Measurements from ENCODE around the gene CITED2.
"Not testable (repeated sequence)": the region's sequence is repeated elsewhere in the genome, so short reads cannot be mapped to it uniquely, and the experiment has no call there.

Gene CITED2

GRCh38 chr6:139374357-139375225 lies at the start of gene CITED2:
CITED2 (minus strand) TSS chr6:139374648; CDS start chr6:139373944, 704 bp downstream.
- Histone ChIP-seq H3K27ac (ENCODE audit: low read length) (peak within 1 kb of the TSS; percentile 99), H3K27me3 (ENCODE audit: low read depth, low read length) (no peaks in the 10 kb centered on the region), H3K4me1 (ENCODE audit: control insufficient read depth in 1 of 2, insufficient read depth in 2 of 2, low read length in 2 of 2) (peaks cover 11 to 21% of the 10 kb centered on the region in 2 donors), H3K9me3 (ENCODE audit: control insufficient read depth in 1 of 2, low read length in 2 of 2) (no peaks in the 10 kb centered on the region), H3K4me3 (ENCODE audit: low read depth in 1 of 2, low read length in 2 of 2) (peak within 1 kb of the TSS; percentile 99), H3K36me3 (ENCODE audit: control insufficient read depth in 1 of 2, insufficient read depth in 2 of 2, low read length in 2 of 2) (peaks cover 0 to 18% of the 10 kb centered on the region in 2 donors)

GRCh38 chr6:139423037-139423703 lies 48.7 kb upstream of the CITED2 start:
- Histone ChIP-seq H3K36me3 (ENCODE audit: control insufficient read depth in 1 of 2, insufficient read depth in 2 of 2, low read length in 2 of 2) (no peaks in the 10 kb centered on the region), H3K27ac (ENCODE audit: low read length) (no peak overlapping the region), H3K9me3 (ENCODE audit: control insufficient read depth in 1 of 2, low read length in 2 of 2) (no peaks in the 10 kb centered on the region)

GRCh38 chr6:139422105-139423036 lies 47.9 kb upstream of the CITED2 start:
- no peak overlapping the region for H3K4me3 ChIP-seq (ENCODE audit: low read depth in 1 of 2, low read length in 2 of 2)
- H3K4me1 ChIP-seq (ENCODE audit: control insufficient read depth in 1 of 2, insufficient read depth in 2 of 2, low read length in 2 of 2) = no peaks in the 10 kb centered on the region
- H3K27ac ChIP-seq (ENCODE audit: low read length) = no peak overlapping the region
- no peaks in the 10 kb centered on the region for H3K9me3 ChIP-seq (ENCODE audit: control insufficient read depth in 1 of 2, low read length in 2 of 2)
- no peaks in the 10 kb centered on the region for H3K27me3 ChIP-seq (ENCODE audit: low read depth, low read length)
- H3K36me3 ChIP-seq (ENCODE audit: control insufficient read depth in 1 of 2, insufficient read depth in 2 of 2, low read length in 2 of 2) = no peaks in the 10 kb centered on the region

More at GRCh38 chr6:139423037-139423703, 48.7 kb upstream of the CITED2 start:
- Histone ChIP-seq H3K27me3 (ENCODE audit: low read depth, low read length) (no peaks in the 10 kb centered on the region), H3K4me1 (ENCODE audit: control insufficient read depth in 1 of 2, insufficient read depth in 2 of 2, low read length in 2 of 2) (no peaks in the 10 kb centered on the region), H3K4me3 (ENCODE audit: low read depth in 1 of 2, low read length in 2 of 2) (no peak overlapping the region)

- no peak overlapping the region for H3K27ac ChIP-seq (ENCODE audit: low read length)
- H3K4me3 ChIP-seq (ENCODE audit: low read depth in 1 of 2, low read length in 2 of 2) = no peak overlapping the region
- H3K27me3 ChIP-seq (ENCODE audit: low read depth, low read length) = no peaks in the 10 kb centered on the region
- no peaks in the 10 kb centered on the region for H3K9me3 ChIP-seq (ENCODE audit: control insufficient read depth in 1 of 2, low read length in 2 of 2)
- H3K36me3 ChIP-seq (ENCODE audit: control insufficient read depth in 1 of 2, insufficient read depth in 2 of 2, low read length in 2 of 2) = no peaks in the 10 kb centered on the region
- H3K4me1 ChIP-seq (ENCODE audit: control insufficient read depth in 1 of 2, insufficient read depth in 2 of 2, low read length in 2 of 2) = no peaks in the 10 kb centered on the region
Measured at GRCh38 chr6:139418481-139419132, 44.2 kb upstream of the CITED2 start.

GRCh38 chr6:139416146-139416545 lies 41.7 kb upstream of the CITED2 start:
- Histone ChIP-seq H3K27me3 (ENCODE audit: low read depth, low read length) (no peaks in the 10 kb centered on the region), H3K4me1 (ENCODE audit: control insufficient read depth in 1 of 2, insufficient read depth in 2 of 2, low read length in 2 of 2) (no peaks in the 10 kb centered on the region), H3K27ac (ENCODE audit: low read length) (no peak overlapping the region), H3K9me3 (ENCODE audit: control insufficient read depth in 1 of 2, low read length in 2 of 2) (no peaks in the 10 kb centered on the region), H3K36me3 (ENCODE audit: control insufficient read depth in 1 of 2, insufficient read depth in 2 of 2, low read length in 2 of 2) (no peaks in the 10 kb centered on the region), H3K4me3 (ENCODE audit: low read depth in 1 of 2, low read length in 2 of 2) (no peak overlapping the region)

GRCh38 chr6:139415365-139415764 lies 40.9 kb upstream of the CITED2 start:
- Histone ChIP-seq H3K4me1 (ENCODE audit: control insufficient read depth in 1 of 2, insufficient read depth in 2 of 2, low read length in 2 of 2) (no peaks in the 10 kb centered on the region), H3K27me3 (ENCODE audit: low read depth, low read length) (no peaks in the 10 kb centered on the region), H3K4me3 (ENCODE audit: low read depth in 1 of 2, low read length in 2 of 2) (no peak overlapping the region), H3K9me3 (ENCODE audit: control insufficient read depth in 1 of 2, low read length in 2 of 2) (no peaks in the 10 kb centered on the region), H3K27ac (ENCODE audit: low read length) (no peak overlapping the region), H3K36me3 (ENCODE audit: control insufficient read depth in 1 of 2, insufficient read depth in 2 of 2, low read length in 2 of 2) (no peaks in the 10 kb centered on the region)

- H3K9me3 ChIP-seq (ENCODE audit: control insufficient read depth in 1 of 2, low read length in 2 of 2); H3K36me3 ChIP-seq (ENCODE audit: control insufficient read depth in 1 of 2, insufficient read depth in 2 of 2, low read length in 2 of 2); H3K4me3 ChIP-seq (ENCODE audit: low read depth in 1 of 2, low read length in 2 of 2); H3K27ac ChIP-seq (ENCODE audit: low read length); H3K27me3 ChIP-seq (ENCODE audit: low read depth, low read length); H3K4me1 ChIP-seq (ENCODE audit: control insufficient read depth in 1 of 2, insufficient read depth in 2 of 2, low read length in 2 of 2): not testable (repeated sequence)
Measured at GRCh38 chr6:139412103-139412502, 37.7 kb upstream of the CITED2 start.

GRCh38 chr6:139409026-139409425 lies 34.6 kb upstream of the CITED2 start:
- no peaks in the 10 kb centered on the region for H3K4me1 ChIP-seq (ENCODE audit: control insufficient read depth in 1 of 2, insufficient read depth in 2 of 2, low read length in 2 of 2)
- no peaks in the 10 kb centered on the region for H3K9me3 ChIP-seq (ENCODE audit: control insufficient read depth in 1 of 2, low read length in 2 of 2)
- no peaks in the 10 kb centered on the region for H3K27me3 ChIP-seq (ENCODE audit: low read depth, low read length)
- H3K4me3 ChIP-seq (ENCODE audit: low read depth in 1 of 2, low read length in 2 of 2) = no peak overlapping the region
- H3K36me3 ChIP-seq (ENCODE audit: control insufficient read depth in 1 of 2, insufficient read depth in 2 of 2, low read length in 2 of 2) = no peaks in the 10 kb centered on the region
- H3K27ac ChIP-seq (ENCODE audit: low read length) = no peak overlapping the region

GRCh38 chr6:139407718-139408222 lies 33.3 kb upstream of the CITED2 start:
- Histone ChIP-seq H3K9me3 (ENCODE audit: control insufficient read depth in 1 of 2, low read length in 2 of 2) (no peaks in the 10 kb centered on the region), H3K4me3 (ENCODE audit: low read depth in 1 of 2, low read length in 2 of 2) (no peak overlapping the region), H3K27ac (ENCODE audit: low read length) (no peak overlapping the region), H3K36me3 (ENCODE audit: control insufficient read depth in 1 of 2, insufficient read depth in 2 of 2, low read length in 2 of 2) (no peaks in the 10 kb centered on the region), H3K4me1 (ENCODE audit: control insufficient read depth in 1 of 2, insufficient read depth in 2 of 2, low read length in 2 of 2) (no peaks in the 10 kb centered on the region), H3K27me3 (ENCODE audit: low read depth, low read length) (no peaks in the 10 kb centered on the region)

GRCh38 chr6:139406577-139407343 lies 32.3 kb upstream of the CITED2 start:
- no peak overlapping the region for H3K4me3 ChIP-seq (ENCODE audit: low read depth in 1 of 2, low read length in 2 of 2)
- no peak overlapping the region for H3K27ac ChIP-seq (ENCODE audit: low read length)
- H3K9me3 ChIP-seq (ENCODE audit: control insufficient read depth in 1 of 2, low read length in 2 of 2) = no peaks in the 10 kb centered on the region
- no peaks in the 10 kb centered on the region for H3K4me1 ChIP-seq (ENCODE audit: control insufficient read depth in 1 of 2, insufficient read depth in 2 of 2, low read length in 2 of 2)
- H3K27me3 ChIP-seq (ENCODE audit: low read depth, low read length) = no peaks in the 10 kb centered on the region
- no peaks in the 10 kb centered on the region for H3K36me3 ChIP-seq (ENCODE audit: control insufficient read depth in 1 of 2, insufficient read depth in 2 of 2, low read length in 2 of 2)

All from muscle layer of duodenum (tissue), 2 donors.